GM19467 (cell line): Measurements from ENCODE around the gene CYP27A1.
A peak's percentile ranks its signal among the peaks of the same experiment; 100 is the strongest.
"Not testable (repeated sequence)": the region's sequence is repeated elsewhere in the genome, so short reads cannot be mapped to it uniquely, and the experiment has no call there.

Experiments
- ATAC-seq: cut with Tn5 transposase; IDR thresholded peaks from one replicate; pipeline ENCODE4 v1.9.1; 2021; ENCODE audit warnings: mild to moderate bottlenecking, moderate library complexity; ENCODE audit not compliant: unreplicated experiment

Gene CYP27A1

DNA sequence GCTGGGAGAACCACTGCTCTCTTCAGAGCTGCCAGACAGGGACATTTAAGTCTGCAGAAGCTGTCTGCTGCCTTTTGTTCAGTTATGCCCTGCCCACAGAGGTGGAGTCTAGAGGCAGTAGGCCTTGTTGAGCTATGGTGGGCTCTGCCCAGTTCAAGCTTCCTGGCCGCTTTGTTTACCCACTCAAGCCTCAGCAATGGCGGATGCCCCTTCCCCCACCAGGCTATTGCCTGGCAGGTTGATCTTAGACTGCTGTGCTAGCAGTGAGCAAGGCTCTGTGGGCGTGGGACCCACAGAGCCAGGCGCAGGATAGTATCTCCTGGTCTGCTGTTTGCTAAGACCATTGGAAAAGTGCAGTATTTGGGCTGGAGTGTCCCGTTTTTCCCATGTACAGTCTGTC is 9.2 kb upstream of the CYP27A1 start:
- ATAC-seq: not testable (repeated sequence)

GRCh38 chr2:218773881-218774280 is 8.1 kb upstream of the CYP27A1 start:
- ATAC-seq: no peak

GRCh38 chr2:218776488-218776887 is 5.5 kb upstream of the CYP27A1 start:
- no peak for ATAC-seq

- no peak for ATAC-seq
Observed at GRCh38 chr2:218777276-218777990, 4.5 kb upstream of the CYP27A1 start.

DNA sequence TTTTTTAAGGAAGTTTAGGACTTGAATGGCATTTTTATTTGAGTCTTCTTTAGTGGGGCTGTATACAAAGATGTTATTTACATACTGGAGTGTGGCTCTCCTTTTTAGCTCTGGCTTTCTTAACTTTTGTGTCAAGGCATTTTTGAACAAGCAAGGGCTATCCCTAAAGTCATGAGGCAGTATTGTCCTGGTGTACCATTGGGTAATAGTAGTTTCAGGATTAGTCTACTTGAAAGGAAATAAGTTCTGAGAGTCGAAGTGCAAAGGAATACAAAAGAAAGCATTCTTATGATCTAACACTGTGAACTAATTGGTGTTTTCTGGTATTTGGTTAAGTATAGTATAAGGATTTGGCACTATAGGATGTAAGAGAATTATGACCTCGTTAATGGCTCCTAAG is 1.9 kb upstream of the CYP27A1 start:
- no peak for ATAC-seq

GRCh38 chr2:218780851-218781690 is 876 bp upstream of the CYP27A1 start:
- ATAC-seq: no peak

GRCh38 chr2:218782528-218782844 is 539 bp downstream of the CYP27A1 start:
- ATAC-seq: no peak

DNA sequence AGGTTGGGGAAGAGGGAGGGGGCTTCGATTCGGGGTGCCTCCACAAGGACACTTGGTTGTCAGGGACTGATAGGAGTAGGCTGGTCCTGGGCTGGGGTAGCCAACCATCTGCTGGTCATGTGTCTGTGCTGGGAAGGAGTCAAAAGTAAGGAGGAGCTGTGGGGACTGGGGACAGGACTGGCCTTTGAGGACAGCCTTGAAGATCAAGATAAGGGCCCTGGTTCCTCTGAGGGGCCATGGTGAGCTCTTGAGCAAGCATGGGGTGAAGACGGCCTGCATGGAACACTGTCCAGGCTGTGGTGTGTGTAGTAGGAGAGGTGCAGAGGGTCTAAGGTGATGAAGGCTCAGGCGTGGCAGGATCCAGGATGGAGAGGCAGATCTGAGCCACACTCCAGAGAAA is 1.7 kb downstream of the CYP27A1 start:
- ATAC-seq: no peak

GRCh38 chr2:218785103-218785502 is 3.2 kb downstream of the CYP27A1 start:
- no peak for ATAC-seq

DNA sequence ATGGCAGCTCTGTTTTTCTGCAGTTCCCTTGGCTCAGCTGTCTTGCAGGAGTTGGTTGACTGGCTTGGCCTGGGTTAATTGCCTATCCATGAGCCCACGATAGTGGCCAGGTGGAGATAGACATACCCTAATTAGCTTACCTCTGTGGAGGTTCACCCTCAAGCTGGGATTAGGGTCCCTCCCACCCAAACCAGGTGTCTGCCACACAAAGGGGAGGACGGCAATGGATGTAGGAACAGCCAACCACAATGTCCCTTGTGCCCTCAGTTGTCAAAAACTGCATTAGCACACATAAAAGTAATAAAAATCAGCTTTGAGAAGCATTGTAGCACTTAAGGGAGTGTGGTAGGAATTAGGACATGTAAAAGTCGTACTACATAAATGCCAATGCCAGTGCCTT is 4.2 kb downstream of the CYP27A1 start:
- ATAC-seq: no peak

GRCh38 chr2:218788529-218789255 is 6.7 kb downstream of the CYP27A1 start:
- no peak for ATAC-seq

DNA sequence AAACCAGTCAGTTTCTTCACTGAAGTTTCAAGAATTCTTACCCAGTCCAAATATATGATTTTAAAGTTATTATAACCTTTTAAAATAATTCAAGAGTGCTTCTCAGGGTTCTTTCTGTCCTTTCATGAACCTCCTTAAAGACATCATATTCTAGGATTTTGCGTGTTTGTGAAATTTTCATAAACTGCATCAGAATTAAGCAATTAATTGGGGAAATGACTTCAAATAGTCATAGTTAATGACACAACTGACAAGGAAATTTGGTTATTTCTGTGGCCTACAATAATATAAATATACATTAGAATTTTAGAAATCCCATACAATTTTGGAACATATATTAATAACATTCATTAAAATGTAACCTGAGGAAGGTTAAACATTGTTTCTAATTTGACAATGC is 10.5 kb downstream of the CYP27A1 start:
- no peak for ATAC-seq

GRCh38 chr2:218796691-218797090 is 14.7 kb downstream of the CYP27A1 start:
- no peak for ATAC-seq

- no peak for ATAC-seq
Observed at GRCh38 chr2:218798767-218799504, 17.0 kb downstream of the CYP27A1 start.

GRCh38 chr2:218799990-218800389 is 18.0 kb downstream of the CYP27A1 start:
- no peak for ATAC-seq

GRCh38 chr2:218802386-218802994 is 20.5 kb downstream of the CYP27A1 start:
- ATAC-seq: no peak

GRCh38 chr2:218804817-218805216 is 22.9 kb downstream of the CYP27A1 start:
- no peak for ATAC-seq

- no peak for ATAC-seq
Observed at GRCh38 chr2:218805627-218806026, 23.7 kb downstream of the CYP27A1 start.

DNA sequence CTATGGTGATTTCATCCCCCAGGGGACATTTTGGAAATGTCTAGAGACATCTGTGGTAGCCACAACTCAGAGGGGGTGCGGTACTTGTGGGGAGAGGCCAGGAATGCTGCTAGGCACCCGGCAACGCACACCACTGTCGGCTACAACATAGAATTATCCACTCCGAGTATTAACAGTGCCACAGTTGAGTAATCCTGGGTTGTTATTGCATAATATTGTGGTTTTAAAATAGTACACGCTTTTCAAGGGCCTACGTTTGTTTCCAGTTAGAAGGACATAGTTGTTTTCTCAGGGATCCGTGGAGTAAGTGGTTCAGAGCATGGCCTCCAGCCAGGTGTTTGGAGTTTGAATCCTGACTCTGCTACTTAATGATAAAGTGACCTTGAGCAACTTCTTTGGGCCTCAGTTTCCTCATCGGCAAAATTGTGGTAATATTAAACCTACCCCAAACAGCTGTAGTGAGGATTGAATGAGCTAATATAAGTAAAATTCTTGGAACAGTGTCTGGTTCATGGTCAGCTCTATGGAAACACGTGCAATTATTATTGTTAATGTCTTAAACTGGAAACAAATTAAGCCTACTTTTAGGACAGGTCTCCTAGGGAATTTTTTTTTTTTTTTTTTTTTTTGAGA is 24.5 kb downstream of the CYP27A1 start:
- ATAC-seq: peak; percentile 59

- no peak for ATAC-seq
Observed at GRCh38 chr2:218807626-218808025, 25.7 kb downstream of the CYP27A1 start.
